ENCODE data around the gene LAMTOR4. TPM values are rescaled to one million over a fixed set of nuclear protein-coding genes. Genes with fewer than 3 reads are reported as not detected.

Gene LAMTOR4
- total and polyA plus RNA-seq, 10 of the 15 experiments (the other 5 are each of a cell fraction or from before 2014, with no cell fraction given), result 73.4 to 297 (median 196) TPM

DNA sequence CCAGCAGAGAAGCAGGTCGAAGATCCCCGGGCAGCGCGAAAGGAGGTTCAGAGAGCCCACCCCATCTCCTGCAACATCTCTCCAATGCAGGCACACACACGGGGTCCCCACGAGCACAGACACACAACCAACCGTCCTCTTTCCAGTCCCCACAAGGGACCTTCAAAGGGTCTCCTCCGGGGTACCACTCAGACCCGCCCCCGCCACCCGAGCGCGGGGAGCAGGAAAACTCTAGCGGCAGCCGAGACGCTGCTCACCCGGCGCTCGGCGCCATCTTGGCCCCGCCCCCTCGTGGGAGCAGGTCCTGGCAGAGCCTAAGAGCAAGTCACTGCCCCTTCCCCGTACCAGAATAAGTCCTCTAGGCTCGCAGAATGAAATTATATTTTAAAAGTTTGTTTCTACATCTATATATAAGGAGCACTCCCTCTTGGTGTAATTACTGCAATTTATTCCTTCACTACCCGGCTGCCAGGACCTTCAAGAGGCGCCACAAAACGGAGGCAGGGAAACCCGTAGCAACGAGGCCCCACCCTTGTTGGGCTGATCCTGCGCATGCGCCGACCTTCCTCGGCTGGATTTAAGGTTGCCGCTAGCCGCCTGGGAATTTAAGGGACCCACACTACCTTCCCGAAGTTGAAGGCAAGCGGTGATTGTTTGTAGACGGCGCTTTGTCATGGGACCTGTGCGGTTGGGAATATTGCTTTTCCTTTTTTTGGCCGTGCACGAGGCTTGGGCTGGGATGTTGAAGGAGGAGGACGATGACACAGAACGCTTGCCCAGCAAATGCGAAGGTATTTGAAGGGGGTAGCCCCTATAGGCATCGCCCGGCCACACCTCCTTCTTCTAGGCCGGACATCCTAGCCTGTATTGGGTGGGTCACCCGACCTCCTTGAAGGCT lies 29.4 kb upstream of the LAMTOR4 start, which contains the start of the genes CNPY4 and TAF6:
Gene CNPY4 (plus strand): TSS at position 563 of the 898 bp plus-strand sequence. CDS start 111 bp downstream, at position 674.
Gene TAF6 (minus strand): TSS at position 287 of the 898 bp plus-strand sequence. CDS start 5,149 bp downstream, outside the sequence.
- no peaks in the 10 kb centered on the region for H3K9me3 ChIP-seq (replicated peaks; ENCODE audit: control insufficient read depth, insufficient read depth, low read length)
- in situ Hi-C loops (cut with MboI) (no loop called here), intact Hi-C loops (cut with micrococcal nuclease; ENCODE audit: unreplicated experiment) (no loop called here)
- H3K27ac ChIP-seq (ENCODE audit: control insufficient read depth, insufficient read depth), result peak within 1 kb of the TSS; percentile 91
- ChIA-PET POLR2A (interaction anchor here (0.5 to 1.6 kb wide), 6 partner anchors 10 to 200 kb away, joined by 3 to 5 read pairs (median 4); partner anchors contain the start of genes MCM7 and TRIM4), CTCF (interaction anchor here (0.8 to 1.8 kb wide), 2 partner anchors 10 to 13 kb away, joined by 4 read pairs; no protein-coding TSS in a partner anchor), RAD21 (ENCODE audit: unreplicated experiment) (no interaction called here), SMC1A (ENCODE audit: uncharacterized antibody, unreplicated experiment) (interaction anchor here (1.4 to 1.5 kb wide), 2 partner anchors 11 to 17 kb away, joined by 3 to 4 read pairs; no protein-coding TSS in a partner anchor)
- peak within 1 kb of the TSS; percentile 93 for H2AFZ ChIP-seq (ENCODE audit: control insufficient read depth, low read depth, low read length)
- H3K4me1 ChIP-seq (ENCODE audit: control insufficient read depth, insufficient read depth, low read length), result peaks cover 3% of the 10 kb centered on the region
- no peaks in the 10 kb centered on the region for H3K27me3 ChIP-seq (replicated peaks in 1 of 2; ENCODE audit: control insufficient read depth in 2 of 2, insufficient read depth in 2 of 2, low read length in 1 of 2)
- peak within 1 kb of the TSS; percentile 85 for H3K9ac ChIP-seq (ENCODE audit: control insufficient read depth, insufficient read depth, low read length)
- H4K20me1 ChIP-seq (ENCODE audit: control insufficient read depth, insufficient read depth), result no peaks in the 10 kb centered on the region
- BruUV-seq (replicated peaks), result no TSS peak
- H3K4me2 ChIP-seq (ENCODE audit: control insufficient read depth, insufficient read depth), result peak within 1 kb of the TSS; percentile 77
- ATAC-seq (peak; percentile 94), FAIRE-seq (peak; percentile 91), DNase-seq (ENCODE audit: low read depth, low spot score) (peak; percentile 80)
- WGBS (ENCODE audit: insufficient coverage, insufficient replicate concordance, low lambda C conversion rate, missing lambda C conversion rate), result under 1% methylated on average over 49 of the region's 49 CpGs
- H3K36me3 ChIP-seq (ENCODE audit: control insufficient read depth in 2 of 2, insufficient read depth in 2 of 2, low read length in 1 of 2), result no peaks in the 10 kb centered on the region; a peak in 1 of 4 replicates
- H3K79me2 ChIP-seq (ENCODE audit: control insufficient read depth, insufficient read depth, low read length), result peaks cover 7% of the 10 kb centered on the region
- peak within 1 kb of the TSS; percentile 82 for H3K4me3 ChIP-seq
- 0 out of 2 replicates have a peak, but pooled peaks have one; percentile 39 for TF ChIP-seq ASH2L (IDR thresholded peaks at IDR 0.05; ENCODE audit: borderline replicate concordance, low read depth)
- TF ChIP-seq, protein P1, sequence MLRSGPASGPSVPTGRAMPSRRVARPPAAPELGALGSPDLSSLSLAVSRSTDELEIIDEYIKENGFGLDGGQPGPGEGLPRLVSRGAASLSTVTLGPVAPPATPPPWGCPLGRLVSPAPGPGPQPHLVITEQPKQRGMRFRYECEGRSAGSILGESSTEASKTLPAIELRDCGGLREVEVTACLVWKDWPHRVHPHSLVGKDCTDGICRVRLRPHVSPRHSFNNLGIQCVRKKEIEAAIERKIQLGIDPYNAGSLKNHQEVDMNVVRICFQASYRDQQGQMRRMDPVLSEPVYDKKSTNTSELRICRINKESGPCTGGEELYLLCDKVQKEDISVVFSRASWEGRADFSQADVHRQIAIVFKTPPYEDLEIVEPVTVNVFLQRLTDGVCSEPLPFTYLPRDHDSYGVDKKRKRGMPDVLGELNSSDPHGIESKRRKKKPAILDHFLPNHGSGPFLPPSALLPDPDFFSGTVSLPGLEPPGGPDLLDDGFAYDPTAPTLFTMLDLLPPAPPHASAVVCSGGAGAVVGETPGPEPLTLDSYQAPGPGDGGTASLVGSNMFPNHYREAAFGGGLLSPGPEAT (IDR thresholded peaks at IDR 0.05; ENCODE audit: low read depth), result peak; percentile 98
- peak; percentile 18 for TF ChIP-seq LARP7 (IDR thresholded peaks at IDR 0.05)
- peak; percentile 98 for TF ChIP-seq ZNF687 (IDR thresholded peaks at IDR 0.05)
- TF ChIP-seq, protein P2, sequence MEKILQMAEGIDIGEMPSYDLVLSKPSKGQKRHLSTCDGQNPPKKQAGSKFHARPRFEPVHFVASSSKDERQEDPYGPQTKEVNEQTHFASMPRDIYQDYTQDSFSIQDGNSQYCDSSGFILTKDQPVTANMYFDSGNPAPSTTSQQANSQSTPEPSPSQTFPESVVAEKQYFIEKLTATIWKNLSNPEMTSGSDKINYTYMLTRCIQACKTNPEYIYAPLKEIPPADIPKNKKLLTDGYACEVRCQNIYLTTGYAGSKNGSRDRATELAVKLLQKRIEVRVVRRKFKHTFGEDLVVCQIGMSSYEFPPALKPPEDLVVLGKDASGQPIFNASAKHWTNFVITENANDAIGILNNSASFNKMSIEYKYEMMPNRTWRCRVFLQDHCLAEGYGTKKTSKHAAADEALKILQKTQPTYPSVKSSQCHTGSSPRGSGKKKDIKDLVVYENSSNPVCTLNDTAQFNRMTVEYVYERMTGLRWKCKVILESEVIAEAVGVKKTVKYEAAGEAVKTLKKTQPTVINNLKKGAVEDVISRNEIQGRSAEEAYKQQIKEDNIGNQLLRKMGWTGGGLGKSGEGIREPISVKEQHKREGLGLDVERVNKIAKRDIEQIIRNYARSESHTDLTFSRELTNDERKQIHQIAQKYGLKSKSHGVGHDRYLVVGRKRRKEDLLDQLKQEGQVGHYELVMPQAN (conservative IDR thresholded peaks at IDR 0.05), result peak; percentile 83
- peak; percentile 78; the same call in 1 of the 2 replicates for TF ChIP-seq ZNF207 (IDR thresholded peaks at IDR 0.05; ENCODE audit: borderline replicate concordance)
- no peak for TF ChIP-seq RAD21 (IDR thresholded peaks at IDR 0.05; ENCODE audit: insufficient read depth, low read depth, low read length)
- TF ChIP-seq KLF5 (IDR thresholded peaks at IDR 0.05; ENCODE audit: partially characterized antibody), result peak; percentile 73
- no peak for TF ChIP-seq ZNF24 (IDR thresholded peaks at IDR 0.05)
- peak in 1 of 2 experiments; percentile 47; a peak in 1 of 4 replicates for TF ChIP-seq EP300 (IDR thresholded peaks at IDR 0.05; ENCODE audit: borderline replicate concordance in 1 of 2, control insufficient read depth in 1 of 2, low read depth in 2 of 2, low read length in 2 of 2)
- peak; percentile 47; the same call in 1 of the 2 replicates for TF ChIP-seq HCFC1 (IDR thresholded peaks at IDR 0.05; ENCODE audit: low read length)
- TF ChIP-seq, protein P3, sequence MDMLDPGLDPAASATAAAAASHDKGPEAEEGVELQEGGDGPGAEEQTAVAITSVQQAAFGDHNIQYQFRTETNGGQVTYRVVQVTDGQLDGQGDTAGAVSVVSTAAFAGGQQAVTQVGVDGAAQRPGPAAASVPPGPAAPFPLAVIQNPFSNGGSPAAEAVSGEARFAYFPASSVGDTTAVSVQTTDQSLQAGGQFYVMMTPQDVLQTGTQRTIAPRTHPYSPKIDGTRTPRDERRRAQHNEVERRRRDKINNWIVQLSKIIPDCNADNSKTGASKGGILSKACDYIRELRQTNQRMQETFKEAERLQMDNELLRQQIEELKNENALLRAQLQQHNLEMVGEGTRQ (IDR thresholded peaks at IDR 0.05; ENCODE audit: borderline replicate concordance, low read depth, low read length), result no peak; the same call in 1 of the 2 replicates

All from GM12878 (cell line).